WTC11 (cell line): ENCODE results near the gene TIMM44. TPM values are rescaled to one million over a fixed set of nuclear protein-coding genes. Genes with fewer than 3 reads are reported as not detected.
A peak's percentile ranks its signal among the peaks of the same experiment; 100 is the strongest.

ENCODE experiments used
- ATAC-seq: fragments of 200-7000 bp; cut with Tn5 transposase; 2 replicates; pipeline ENCODE4 v1.10.0; 2021; ENCODE audit warnings: mild to moderate bottlenecking, moderate library complexity
- CTCF ChIA-PET: fragments of 300-600 bp; sonication (Branson Sonifier 250); formaldehyde crosslinking; loops from one replicate; lab custom pipeline; 2021; ENCODE audit warnings: antibody characterized with exemption; lab: Charles Lee
- POLR2A ChIA-PET: fragments of 350-600 bp; sonication (Branson Sonifier 250); formaldehyde crosslinking; loops from one replicate; lab custom pipeline; 2021; ENCODE audit warnings: antibody characterized with exemption; lab: Charles Lee
- DNase-seq: peaks from one replicate; pipeline ENCODE4 v3.0.0; 2021; ENCODE audit warnings: low spot score
- H3K27ac Mint-ChIP-seq: 2 replicates; pipeline ENCODE4 v1.8.0; 2021; ENCODE audit warnings: mixed read lengths
- H3K27me3 Mint-ChIP-seq: 2 replicates; pipeline ENCODE4 v1.8.0; 2021; ENCODE audit warnings: low read depth, mild to moderate bottlenecking, moderate library complexity, mixed read lengths
- H3K36me3 Mint-ChIP-seq: 2 replicates; pipeline ENCODE4 v1.8.0; 2021; ENCODE audit warnings: mixed read lengths
- H3K4me1 Mint-ChIP-seq: 2 replicates; pipeline ENCODE4 v1.8.0; 2022; ENCODE audit warnings: mixed read lengths
- H3K4me3 Mint-ChIP-seq: 2 replicates; pipeline ENCODE4 v1.8.0; 2021; ENCODE audit warnings: mild to moderate bottlenecking, moderate library complexity, mixed read lengths
- H3K9me3 Mint-ChIP-seq: 2 replicates; pipeline ENCODE4 v1.8.0; 2021; ENCODE audit warnings: mixed read lengths
- AFF4 ChIP-seq: sonication (generic); formaldehyde crosslinking; IDR thresholded peaks from 2 replicates; pipeline ENCODE4 v1.8.1; 2023; ENCODE audit warnings: mild to moderate bottlenecking, missing genetic modification reagents, borderline replicate concordance
- ATF1 ChIP-seq: sonication (generic); formaldehyde crosslinking; IDR thresholded peaks from 2 replicates; pipeline ENCODE4 v1.8.1; 2023; ENCODE audit warnings: mild to moderate bottlenecking, moderate library complexity, missing genetic modification reagents
- CREM ChIP-seq: sonication (generic); formaldehyde crosslinking; IDR thresholded peaks from 2 replicates; pipeline ENCODE4 v1.8.1; 2022; ENCODE audit warnings: mild to moderate bottlenecking, missing genetic modification reagents, moderate library complexity
- CTCF ChIP-seq: fragments of 200-600 bp; IDR thresholded peaks from 2 replicates; pipeline ENCODE4 v1.8.0; 2022; ENCODE audit warnings: antibody characterized with exemption
- GTF2I ChIP-seq: fragments of 250-450 bp; sonication (Bioruptor Pico); conservative IDR thresholded peaks from 2 replicates; pipeline ENCODE4 v1.4.0; 2021; ENCODE audit warnings: mild to moderate bottlenecking
- IRF1 ChIP-seq: sonication (generic); formaldehyde crosslinking; IDR thresholded peaks from 2 replicates; pipeline ENCODE4 v1.8.0; 2023; ENCODE audit warnings: missing genetic modification reagents
- NFE2L1 ChIP-seq: sonication (generic); formaldehyde crosslinking; IDR thresholded peaks from 2 replicates; pipeline ENCODE4 v1.8.1; 2023; ENCODE audit warnings: missing genetic modification reagents
- NR2C2 ChIP-seq: sonication (generic); formaldehyde crosslinking; IDR thresholded peaks from 2 replicates; pipeline ENCODE4 v1.8.0; 2022; ENCODE audit warnings: mild to moderate bottlenecking, missing genetic modification reagents
- PRRX2 ChIP-seq: fragments of 250-450 bp; sonication (Bioruptor Pico); IDR thresholded peaks from 2 replicates; pipeline ENCODE4 v1.8.0; 2021; ENCODE audit warnings: mild to moderate bottlenecking
- RORB ChIP-seq: fragments of 250-450 bp; sonication (Bioruptor Pico); IDR thresholded peaks from 2 replicates; pipeline ENCODE4 v1.9.0; 2021; ENCODE audit warnings: mild to moderate bottlenecking
- SMAD3 ChIP-seq: sonication (generic); formaldehyde crosslinking; IDR thresholded peaks from 2 replicates; pipeline ENCODE4 v1.8.0; 2022; ENCODE audit warnings: missing genetic modification reagents, mild to moderate bottlenecking, borderline replicate concordance
- SOX15 ChIP-seq: fragments of 250-450 bp; sonication (Bioruptor Pico); IDR thresholded peaks from 2 replicates; pipeline ENCODE4 v1.9.0; 2021; ENCODE audit warnings: mild to moderate bottlenecking
- TEAD1 ChIP-seq: sonication (generic); formaldehyde crosslinking; IDR thresholded peaks from 2 replicates; pipeline ENCODE4 v1.8.0; 2022; ENCODE audit warnings: mild to moderate bottlenecking, missing genetic modification reagents
- TP53 ChIP-seq: sonication (generic); formaldehyde crosslinking; IDR thresholded peaks from 2 replicates; pipeline ENCODE4 v1.8.1; 2023; ENCODE audit warnings: mild to moderate bottlenecking, missing genetic modification reagents
- USF1 ChIP-seq: sonication (generic); formaldehyde crosslinking; IDR thresholded peaks from 2 replicates; pipeline ENCODE4 v1.8.0; 2022; ENCODE audit warnings: mild to moderate bottlenecking, missing genetic modification reagents
- ZNF219 ChIP-seq: sonication (generic); formaldehyde crosslinking; IDR thresholded peaks from 2 replicates; pipeline ENCODE4 v1.8.0; 2023; ENCODE audit warnings: missing genetic modification reagents, mild to moderate bottlenecking, borderline replicate concordance
- ZNF232 ChIP-seq: sonication (generic); formaldehyde crosslinking; IDR thresholded peaks from 2 replicates; pipeline ENCODE4 v1.8.0; 2022; ENCODE audit warnings: mild to moderate bottlenecking, missing genetic modification reagents
- ZNF281 ChIP-seq: sonication (generic); formaldehyde crosslinking; IDR thresholded peaks from 2 replicates; pipeline ENCODE4 v1.8.0; 2023; ENCODE audit warnings: mild to moderate bottlenecking, missing genetic modification reagents
- ZNF396 ChIP-seq: fragments of 250-450 bp; sonication (Bioruptor Pico); IDR thresholded peaks from 2 replicates; pipeline ENCODE4 v1.8.0; 2021; ENCODE audit warnings: mild to moderate bottlenecking, moderate library complexity, borderline replicate concordance
- ZNF423 ChIP-seq: fragments of 250-450 bp; sonication (Bioruptor Pico); IDR thresholded peaks from 2 replicates; pipeline ENCODE4 v2.1.2; 2022; ENCODE audit warnings: mild to moderate bottlenecking, moderate library complexity
- ZNF512 ChIP-seq: sonication (generic); formaldehyde crosslinking; IDR thresholded peaks from 2 replicates; pipeline ENCODE4 v1.8.1; 2022; ENCODE audit warnings: missing genetic modification reagents, borderline replicate concordance
- ZNF532 ChIP-seq: fragments of 250-450 bp; sonication (Bioruptor Pico); IDR thresholded peaks from 2 replicates; pipeline ENCODE4 v1.9.0; 2021; ENCODE audit warnings: mild to moderate bottlenecking, borderline replicate concordance
- total RNA-seq: library from RNA; stranded (reverse); gene quantifications from 3 replicates; pipeline ENCODE4 v1.2.3, GENCODE V29; 2021

TIMM44 gene
- total RNA-seq, 1 experiment from 2014 or later: 129 TPM

GRCh38 chr19:7907122-7907521 lies 36.3 kb downstream of the TIMM44 start (continued):
- TF ChIP-seq ZNF532 (CRISPR knock-in tag) (no peak), GTF2I (CRISPR knock-in tag) (no peak), RORB (CRISPR knock-in tag) (no peak), USF1 (CRISPR knock-in tag) (no peak), CREM (CRISPR knock-in tag) (no peak), IRF1 (CRISPR knock-in tag) (no peak), ZNF232 (CRISPR knock-in tag) (no peak), AFF4 (CRISPR knock-in tag) (no peak), NR2C2 (CRISPR knock-in tag) (no peak), ZNF219 (CRISPR knock-in tag) (no peak)

- no peak for DNase-seq
- peaks cover 4% of the 10 kb centered on the region; the same call in 1 of the 2 replicates for H3K36me3 Mint-ChIP-seq
- ChIA-PET CTCF (interaction anchor here (5.1 kb wide), 1 partner anchor 13 kb away, joined by 70 read pairs; the partner anchor contains the start of gene SNAPC2), POLR2A (no interaction called here)
- H3K4me3 Mint-ChIP-seq: peak overlapping the region; percentile 60
- peaks cover 13% of the 10 kb centered on the region for H3K27me3 Mint-ChIP-seq
- H3K9me3 Mint-ChIP-seq: no peaks in the 10 kb centered on the region
- H3K4me1 Mint-ChIP-seq: peaks cover 20% of the 10 kb centered on the region
- ATAC-seq: no peak
- peak overlapping the region; percentile 38; the same call in 1 of the 2 replicates for H3K27ac Mint-ChIP-seq
- no peak for TF ChIP-seq ZNF512
- no peak for TF ChIP-seq SMAD3 (CRISPR knock-in tag)
- TF ChIP-seq PRRX2: no peak
- no peak for TF ChIP-seq ZNF281 (CRISPR knock-in tag)
- TF ChIP-seq ATF1 (CRISPR knock-in tag): no peak
- TF ChIP-seq ZNF423 (CRISPR knock-in tag): no peak
- no peak for TF ChIP-seq TEAD1 (CRISPR knock-in tag)
- no peak for TF ChIP-seq CTCF
- TF ChIP-seq ZNF396 (CRISPR knock-in tag): no peak
- no peak for TF ChIP-seq NFE2L1 (CRISPR knock-in tag)
- TF ChIP-seq TP53 (CRISPR knock-in tag): no peak
- TF ChIP-seq ZNF219 (CRISPR knock-in tag): no peak
- TF ChIP-seq GTF2I (CRISPR knock-in tag): no peak
- no peak for TF ChIP-seq SOX15 (CRISPR knock-in tag)
Observed at GRCh38 chr19:7905859-7906258, 37.6 kb downstream of the TIMM44 start.
